DOHH2 (cell line): Measurements from ENCODE around the gene DRP2.

ENCODE experiments used
- EZH2phosphoT487 ChIP-seq: fragments of 200-600 bp; sonication (generic); IDR thresholded peaks from 2 replicates; pipeline ENCODE4 v1.6.1; 2017; ENCODE audit warnings: borderline replicate concordance, mild to moderate bottlenecking, antibody characterized with exemption, low read length, moderate library complexity, mixed read lengths
- TF ChIP-seq, protein P1 (sequence below): fragments of 200-600 bp; sonication (generic); IDR thresholded peaks from one replicate; pipeline ENCODE4 v1.5.1; 2014; ENCODE audit warnings: antibody characterized with exemption, mild to moderate bottlenecking, low read depth, low read length; ENCODE audit not compliant: poor library complexity, severe bottlenecking

DNA sequence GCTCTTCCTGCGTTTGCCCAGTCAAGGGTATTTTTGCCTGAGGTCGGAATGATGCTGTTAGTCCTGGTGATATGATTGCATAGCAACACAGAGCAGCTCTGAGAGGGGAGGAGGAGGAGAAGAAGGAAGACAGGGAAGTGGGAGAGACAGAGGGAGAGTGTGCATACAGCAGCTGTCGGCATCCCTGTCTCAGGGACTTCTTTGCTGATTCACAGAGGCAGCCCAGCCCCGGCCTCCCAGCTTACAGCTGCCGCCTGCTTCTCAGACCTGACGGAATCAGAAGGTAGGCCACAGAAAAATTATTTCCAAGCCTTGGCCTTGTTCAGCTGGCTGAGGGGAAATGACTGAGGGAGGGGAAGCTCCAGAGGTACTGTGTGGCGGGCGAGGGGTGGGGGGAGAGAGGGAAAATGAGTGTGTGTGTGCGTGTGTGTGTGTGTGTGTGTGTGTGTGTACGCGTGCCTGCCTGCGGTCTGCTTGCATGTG is 319 bp downstream of the DRP2 start:
- TF ChIP-seq, protein P1, sequence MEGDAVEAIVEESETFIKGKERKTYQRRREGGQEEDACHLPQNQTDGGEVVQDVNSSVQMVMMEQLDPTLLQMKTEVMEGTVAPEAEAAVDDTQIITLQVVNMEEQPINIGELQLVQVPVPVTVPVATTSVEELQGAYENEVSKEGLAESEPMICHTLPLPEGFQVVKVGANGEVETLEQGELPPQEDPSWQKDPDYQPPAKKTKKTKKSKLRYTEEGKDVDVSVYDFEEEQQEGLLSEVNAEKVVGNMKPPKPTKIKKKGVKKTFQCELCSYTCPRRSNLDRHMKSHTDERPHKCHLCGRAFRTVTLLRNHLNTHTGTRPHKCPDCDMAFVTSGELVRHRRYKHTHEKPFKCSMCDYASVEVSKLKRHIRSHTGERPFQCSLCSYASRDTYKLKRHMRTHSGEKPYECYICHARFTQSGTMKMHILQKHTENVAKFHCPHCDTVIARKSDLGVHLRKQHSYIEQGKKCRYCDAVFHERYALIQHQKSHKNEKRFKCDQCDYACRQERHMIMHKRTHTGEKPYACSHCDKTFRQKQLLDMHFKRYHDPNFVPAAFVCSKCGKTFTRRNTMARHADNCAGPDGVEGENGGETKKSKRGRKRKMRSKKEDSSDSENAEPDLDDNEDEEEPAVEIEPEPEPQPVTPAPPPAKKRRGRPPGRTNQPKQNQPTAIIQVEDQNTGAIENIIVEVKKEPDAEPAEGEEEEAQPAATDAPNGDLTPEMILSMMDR = no peak
- no peak for TF ChIP-seq EZH2phosphoT487
